Neural progenitor cell (in vitro differentiated cells): ENCODE results near the gene CEP164. TPM values are rescaled to one million over a fixed set of nuclear protein-coding genes. Genes with fewer than 3 reads are reported as not detected.

ENCODE experiments used
- DNase-seq: peaks from one replicate; pipeline ENCODE4 v3.0.0-alpha.2; 2016; ENCODE audit warnings: low spot score
- H2AFZ ChIP-seq: fragments of 200-600 bp; sonication (generic); replicated peaks from 2 replicates; pipeline ENCODE4 v1.6.1; 2016; ENCODE audit warnings: antibody characterized with exemption
- H3F3A ChIP-seq: fragments of 200-600 bp; sonication (generic); 2 replicates; pipeline ENCODE4 v1.6.1; 2016; ENCODE audit warnings: antibody characterized with exemption, low read depth
- H3K27ac ChIP-seq: fragments of 200-600 bp; sonication (generic); 2 replicates; pipeline ENCODE4 v1.5.1; 2016; ENCODE audit warnings: mild to moderate bottlenecking
- H3K27me3 ChIP-seq: fragments of 200-600 bp; sonication (generic); 2 replicates; pipeline ENCODE4 v1.6.1; 2016; ENCODE audit warnings: mild to moderate bottlenecking, moderate library complexity
- H3K36me3 ChIP-seq: fragments of 200-600 bp; sonication (generic); 2 replicates; pipeline ENCODE4 v1.5.1; 2016
- H3K4me1 ChIP-seq: fragments of 200-600 bp; sonication (generic); 2 replicates; pipeline ENCODE4 v1.6.1; 2016; ENCODE audit warnings: mixed run types
- H3K4me2 ChIP-seq: fragments of 200-600 bp; sonication (generic); 2 replicates; pipeline ENCODE4 v1.6.1; 2016
- H3K4me3 ChIP-seq: fragments of 200-600 bp; sonication (generic); 2 replicates; pipeline ENCODE4 v1.5.1; 2016
- H3K79me2 ChIP-seq: fragments of 200-600 bp; sonication (generic); 2 replicates; pipeline ENCODE4 v1.6.1; 2016; ENCODE audit warnings: low read depth
- H3K9ac ChIP-seq: fragments of 200-600 bp; sonication (generic); 2 replicates; pipeline ENCODE4 v1.6.1; 2016
- H3K9me3 ChIP-seq: fragments of 200-600 bp; sonication (generic); 2 replicates; pipeline ENCODE4 v1.5.1; 2016; ENCODE audit warnings: low read depth
- H4K20me1 ChIP-seq: fragments of 200-600 bp; sonication (generic); 2 replicates; pipeline ENCODE4 v1.6.1; 2016; ENCODE audit warnings: low read depth
- H3K27ac Mint-ChIP-seq: 3 replicates; pipeline ENCODE4 v1.8.0; 2021; ENCODE audit warnings: mixed read lengths
- H3K27me3 Mint-ChIP-seq: 2 replicates; pipeline ENCODE4 v1.8.0; 2022; ENCODE audit warnings: low read depth, mild to moderate bottlenecking, inconsistent platforms, moderate library complexity, mixed read lengths; ENCODE audit not compliant: insufficient read depth
- H3K36me3 Mint-ChIP-seq: 3 replicates; pipeline ENCODE4 v1.8.0; 2021; ENCODE audit warnings: mixed read lengths
- H3K4me1 Mint-ChIP-seq: 3 replicates; pipeline ENCODE4 v1.8.0; 2021; ENCODE audit warnings: mixed read lengths
- H3K4me3 Mint-ChIP-seq: 3 replicates; pipeline ENCODE4 v1.8.0; 2021; ENCODE audit warnings: mild to moderate bottlenecking, moderate library complexity, mixed read lengths
- H3K9me3 Mint-ChIP-seq: 3 replicates; pipeline ENCODE4 v1.8.0; 2020; ENCODE audit warnings: mixed read lengths
- EZH2 ChIP-seq: fragments of 200-600 bp; sonication (generic); IDR thresholded peaks from 2 replicates; pipeline ENCODE4 v1.6.1; 2017; ENCODE audit warnings: antibody characterized with exemption, mild to moderate bottlenecking, moderate library complexity
- EZH2phosphoT487 ChIP-seq: fragments of 200-600 bp; sonication (generic); IDR thresholded peaks from 2 replicates; pipeline ENCODE4 v1.6.1; 2017; ENCODE audit warnings: antibody characterized with exemption
- total RNA-seq: library from RNA; depleted of rRNA; stranded (reverse); fragments of >200 nt; gene quantifications from 2 replicates; pipeline ENCODE4 v1.2.3, GENCODE V29; 2015; ENCODE audit warnings: low replicate concordance
- TF ChIP-seq, protein P1 (sequence below): fragments of 200-600 bp; sonication (generic); IDR thresholded peaks from 2 replicates; pipeline ENCODE4 v1.5.1; 2017; ENCODE audit warnings: antibody characterized with exemption, mild to moderate bottlenecking

The CEP164 gene
- total RNA-seq, 1 donor from 2014 or later: 24.2 TPM

GRCh38 chr11:117412176-117412575, 84.5 kb downstream of the CEP164 start:
- H3F3A ChIP-seq: no peaks in the 10 kb centered on the region
- H3K27me3 Mint-ChIP-seq: peaks cover 4% of the 10 kb centered on the region
- H2AFZ ChIP-seq: no peak overlapping the region
- H3K9ac ChIP-seq: no peak overlapping the region
- no peaks in the 10 kb centered on the region for H3K36me3 ChIP-seq
- no peak overlapping the region for H3K4me3 Mint-ChIP-seq
- no peak overlapping the region for H3K4me3 ChIP-seq
- H3K36me3 Mint-ChIP-seq: peaks cover 18% of the 10 kb centered on the region
- no peaks in the 10 kb centered on the region for H3K79me2 ChIP-seq
- no peaks in the 10 kb centered on the region for H3K27me3 ChIP-seq
- TF ChIP-seq, protein P1, sequence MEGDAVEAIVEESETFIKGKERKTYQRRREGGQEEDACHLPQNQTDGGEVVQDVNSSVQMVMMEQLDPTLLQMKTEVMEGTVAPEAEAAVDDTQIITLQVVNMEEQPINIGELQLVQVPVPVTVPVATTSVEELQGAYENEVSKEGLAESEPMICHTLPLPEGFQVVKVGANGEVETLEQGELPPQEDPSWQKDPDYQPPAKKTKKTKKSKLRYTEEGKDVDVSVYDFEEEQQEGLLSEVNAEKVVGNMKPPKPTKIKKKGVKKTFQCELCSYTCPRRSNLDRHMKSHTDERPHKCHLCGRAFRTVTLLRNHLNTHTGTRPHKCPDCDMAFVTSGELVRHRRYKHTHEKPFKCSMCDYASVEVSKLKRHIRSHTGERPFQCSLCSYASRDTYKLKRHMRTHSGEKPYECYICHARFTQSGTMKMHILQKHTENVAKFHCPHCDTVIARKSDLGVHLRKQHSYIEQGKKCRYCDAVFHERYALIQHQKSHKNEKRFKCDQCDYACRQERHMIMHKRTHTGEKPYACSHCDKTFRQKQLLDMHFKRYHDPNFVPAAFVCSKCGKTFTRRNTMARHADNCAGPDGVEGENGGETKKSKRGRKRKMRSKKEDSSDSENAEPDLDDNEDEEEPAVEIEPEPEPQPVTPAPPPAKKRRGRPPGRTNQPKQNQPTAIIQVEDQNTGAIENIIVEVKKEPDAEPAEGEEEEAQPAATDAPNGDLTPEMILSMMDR: no peak
- TF ChIP-seq EZH2phosphoT487: no peak
- TF ChIP-seq EZH2: no peak
- H3K4me2 ChIP-seq: no peak overlapping the region
- H3K9me3 ChIP-seq: no peaks in the 10 kb centered on the region
- H3K4me1 ChIP-seq: no peaks in the 10 kb centered on the region
- peaks cover 3% of the 10 kb centered on the region for H3K4me1 Mint-ChIP-seq
- H3K9me3 Mint-ChIP-seq: no peaks in the 10 kb centered on the region
- H4K20me1 ChIP-seq: no peaks in the 10 kb centered on the region
- H3K27ac ChIP-seq: no peak overlapping the region
- no peak overlapping the region for H3K27ac Mint-ChIP-seq
- DNase-seq: no peak

DNA sequence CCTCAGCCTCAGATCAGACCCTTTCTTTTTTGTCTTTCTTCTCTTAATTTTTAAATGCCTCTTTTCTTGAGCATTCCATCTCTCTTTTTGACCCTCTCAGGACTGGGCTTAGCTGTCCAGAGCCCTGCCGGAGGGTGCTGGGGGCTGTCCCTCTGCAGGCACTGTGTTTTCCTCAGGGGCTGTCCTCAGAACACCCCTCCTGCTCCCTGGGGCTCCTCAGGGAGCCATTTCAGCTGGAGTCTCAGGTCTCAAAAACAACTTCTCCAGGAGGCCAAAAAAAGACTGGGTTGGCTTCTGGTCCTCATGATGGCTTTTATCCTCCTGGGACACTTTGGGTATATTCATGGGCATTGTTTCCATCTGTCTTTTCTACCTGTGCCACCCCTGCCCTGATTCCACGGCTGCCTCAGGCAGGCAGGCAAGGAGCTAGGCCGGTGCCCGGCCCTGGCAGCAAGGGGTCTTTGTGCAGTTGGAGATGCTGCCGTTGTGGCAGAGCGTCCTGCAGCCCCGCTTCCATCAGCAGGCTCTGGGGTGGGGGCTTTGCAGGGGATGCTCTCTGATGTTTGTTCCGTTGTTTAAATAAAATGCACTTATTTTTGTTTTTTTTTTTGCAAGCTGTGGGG, 85.1 kb downstream of the CEP164 start:
- Histone ChIP-seq H3K4me2 (no peak overlapping the region), H3K9me3 (no peaks in the 10 kb centered on the region), H4K20me1 (no peaks in the 10 kb centered on the region), H2AFZ (no peak overlapping the region), H3K27me3 (no peaks in the 10 kb centered on the region), H3K79me2 (no peaks in the 10 kb centered on the region), H3K4me3 (no peak overlapping the region), H3K4me1 (no peaks in the 10 kb centered on the region), H3K27ac (no peak overlapping the region), H3K9ac (no peak overlapping the region), H3K36me3 (no peaks in the 10 kb centered on the region), H3F3A (no peaks in the 10 kb centered on the region)
- H3K27ac Mint-ChIP-seq: no peak overlapping the region
- H3K4me3 Mint-ChIP-seq: no peak overlapping the region
- no peak for DNase-seq
- TF ChIP-seq EZH2 (no peak), EZH2phosphoT487 (no peak)
- TF ChIP-seq, protein P1: no peak
- H3K4me1 Mint-ChIP-seq: peaks cover 3% of the 10 kb centered on the region
- peaks cover 4% of the 10 kb centered on the region for H3K27me3 Mint-ChIP-seq
- peaks cover 16% of the 10 kb centered on the region for H3K36me3 Mint-ChIP-seq
- no peaks in the 10 kb centered on the region for H3K9me3 Mint-ChIP-seq

- no peaks in the 10 kb centered on the region for H3F3A ChIP-seq
- H3K27me3 Mint-ChIP-seq: peaks cover 6% of the 10 kb centered on the region
- H3K4me1 ChIP-seq: no peaks in the 10 kb centered on the region
- H4K20me1 ChIP-seq: no peaks in the 10 kb centered on the region
- no peak overlapping the region for H3K4me3 ChIP-seq
- H3K36me3 ChIP-seq: no peaks in the 10 kb centered on the region
- TF ChIP-seq EZH2: no peak
- no peaks in the 10 kb centered on the region for H3K27me3 ChIP-seq
- H3K79me2 ChIP-seq: no peaks in the 10 kb centered on the region
- no peaks in the 10 kb centered on the region for H3K9me3 Mint-ChIP-seq
- no peak overlapping the region for H3K9ac ChIP-seq
- no peak overlapping the region for H3K27ac Mint-ChIP-seq
- no peak for DNase-seq
- no peak overlapping the region for H3K27ac ChIP-seq
- no peak overlapping the region for H2AFZ ChIP-seq
- peaks cover 3% of the 10 kb centered on the region for H3K4me1 Mint-ChIP-seq
- no peak overlapping the region for H3K4me3 Mint-ChIP-seq
- no peak overlapping the region for H3K4me2 ChIP-seq
- peaks cover 7% of the 10 kb centered on the region for H3K36me3 Mint-ChIP-seq
- H3K9me3 ChIP-seq: no peaks in the 10 kb centered on the region
Measured at GRCh38 chr11:117413616-117414015, 86.0 kb downstream of the CEP164 start.

- Histone ChIP-seq H3K27ac (no peak overlapping the region), H2AFZ (no peak overlapping the region), H3F3A (no peaks in the 10 kb centered on the region), H3K79me2 (no peaks in the 10 kb centered on the region), H3K4me3 (no peak overlapping the region), H3K4me1 (no peaks in the 10 kb centered on the region), H3K9me3 (no peaks in the 10 kb centered on the region), H3K27me3 (no peaks in the 10 kb centered on the region), H4K20me1 (no peaks in the 10 kb centered on the region), H3K9ac (no peak overlapping the region), H3K4me2 (no peak overlapping the region), H3K36me3 (no peaks in the 10 kb centered on the region)
- Mint-ChIP-seq H3K36me3 (peaks cover 3% of the 10 kb centered on the region), H3K27me3 (peaks cover 5% of the 10 kb centered on the region), H3K9me3 (no peaks in the 10 kb centered on the region), H3K27ac (no peak overlapping the region), H3K4me3 (no peak overlapping the region), H3K4me1 (peaks cover 3% of the 10 kb centered on the region)
- no peak for TF ChIP-seq EZH2phosphoT487
- TF ChIP-seq, protein P1: no peak
- no peak for TF ChIP-seq EZH2
- DNase-seq: no peak
Measured at GRCh38 chr11:117414724-117415123, 87.1 kb downstream of the CEP164 start.
